H1 (cell line): ENCODE data around the gene NDC1. TPM values are rescaled to one million over a fixed set of nuclear protein-coding genes. Genes with fewer than 3 reads are reported as not detected.

ENCODE experiments used
- CTCF ChIA-PET: fragments of 300-600 bp; sonication (Branson Sonifier 250); formaldehyde crosslinking; loops from one replicate; lab custom pipeline; 2021; ENCODE audit not compliant: partially characterized antibody; lab: Charles Lee
- POLR2A ChIA-PET: fragments of 300-600 bp; sonication (Branson Sonifier 250); formaldehyde crosslinking; loops from one replicate; lab custom pipeline; 2021; ENCODE audit warnings: inconsistent platforms; ENCODE audit not compliant: partially characterized antibody; lab: Charles Lee
- DNase-seq, 2 experiments: peaks; one replicate each; pipeline versions ENCODE4 v3.0.0 to v3.0.0-alpha.2; 2010 to 2022; ENCODE audit warnings: low spot score in 2 of 2, low read depth in 1 of 2, mixed read lengths in 1 of 2
- FAIRE-seq: peaks from 2 replicates; lab custom pipeline; 2011; peaks lifted over from hg19 to GRCh38; lab: Jason Lieb, UNC
- H2AFZ ChIP-seq: 2 replicates; pipeline ENCODE4 v1.8.1; 2012; ENCODE audit warnings: low read length, inconsistent platforms
- H2AK5ac ChIP-seq: 2 replicates; pipeline ENCODE4 v1.6.1; 2013; ENCODE audit warnings: low read depth, low read length
- H2BK120ac ChIP-seq: replicated peaks from 2 replicates; pipeline ENCODE3; 2013; ENCODE audit warnings: low read depth, low read length, inconsistent platforms
- H2BK12ac ChIP-seq: 2 replicates; pipeline ENCODE4 v1.6.1; 2013; ENCODE audit warnings: low read depth, low read length
- H2BK15ac ChIP-seq: 2 replicates; pipeline ENCODE4 v1.6.1; 2013; ENCODE audit warnings: low read length
- H2BK20ac ChIP-seq: 2 replicates; pipeline ENCODE4 v1.6.1; 2013; ENCODE audit warnings: low read length
- H2BK5ac ChIP-seq: 2 replicates; pipeline ENCODE4 v1.6.1; 2013; ENCODE audit warnings: low read depth, low read length
- H3K14ac ChIP-seq: 2 replicates; pipeline ENCODE4 v1.6.1; 2013; ENCODE audit warnings: inconsistent platforms; ENCODE audit not compliant: insufficient read length
- H3K18ac ChIP-seq: 2 replicates; pipeline ENCODE4 v1.6.1; 2013; ENCODE audit warnings: low read length; ENCODE audit errors: extremely low read depth
- H3K23ac ChIP-seq: 2 replicates; pipeline ENCODE4 v1.6.1; 2013; ENCODE audit warnings: inconsistent platforms; ENCODE audit not compliant: insufficient read length
- H3K23me2 ChIP-seq: 2 replicates; pipeline ENCODE4 v1.6.1; 2013; ENCODE audit warnings: low read depth, low read length
- H3K27ac ChIP-seq: 2 replicates; pipeline ENCODE4 v1.6.1; 2011; ENCODE audit warnings: low read depth, low read length, inconsistent platforms
- H3K27me3 ChIP-seq, 4 experiments: replicated peaks in 1 of 4; 1 replicate in 1 of 4; 2 replicates in 3 of 4; pipeline versions ENCODE4 v1.6.1 to v1.8.1; 2011 to 2013; ENCODE audit warnings: low read length in 3 of 4, mild to moderate bottlenecking in 3 of 4, inconsistent platforms in 2 of 4, mixed read lengths in 2 of 4, moderate library complexity in 1 of 4; ENCODE audit not compliant: control insufficient read depth in 3 of 4, insufficient read depth in 3 of 4; ENCODE audit errors: extremely low read depth in 1 of 4
- H3K36me3 ChIP-seq, 4 experiments: 2 replicates each; pipeline versions ENCODE4 v1.6.1 to v1.8.1; 2011 to 2013; ENCODE audit warnings: mild to moderate bottlenecking in 4 of 4, low read length in 3 of 4, moderate library complexity in 2 of 4, control low read depth in 1 of 4, inconsistent platforms in 1 of 4; ENCODE audit not compliant: insufficient read depth in 4 of 4, control insufficient read depth in 2 of 4
- H3K4ac ChIP-seq: replicated peaks from 2 replicates; pipeline ENCODE3; 2013; ENCODE audit warnings: low read length, low read depth, mixed read lengths, inconsistent platforms; ENCODE audit not compliant: insufficient read length
- H3K4me1 ChIP-seq, 4 experiments: replicated peaks in 1 of 4; 1 replicate in 1 of 4; 2 replicates in 3 of 4; pipeline versions ENCODE4 v1.6.1 to v1.8.1; 2011 to 2013; ENCODE audit warnings: low read length in 3 of 4, inconsistent platforms in 2 of 4, mixed read lengths in 1 of 4; ENCODE audit not compliant: insufficient read depth in 4 of 4, control insufficient read depth in 3 of 4
- H3K4me2 ChIP-seq, 2 experiments: 2 replicates each; pipeline versions ENCODE4 v1.6.1 to v1.8.1; 2011 to 2013; ENCODE audit warnings: low read depth in 2 of 2, low read length in 2 of 2, control low read depth in 1 of 2, inconsistent platforms in 1 of 2, mild to moderate bottlenecking in 1 of 2; ENCODE audit not compliant: insufficient read depth in 1 of 2
- H3K4me3 ChIP-seq, 4 experiments: fragments of 200-600, 300-600 bp in 1 of 4; sonication (generic), shearing (Covaris generic), sonication (Bioruptor Twin) in 1 of 4; 2 replicates each; pipeline versions ENCODE4 v1.5.1 to v1.8.1; 2011 to 2016; ENCODE audit warnings: low read length in 4 of 4, low read depth in 3 of 4, control low read depth in 2 of 4, inconsistent platforms in 2 of 4, mild to moderate bottlenecking in 2 of 4, mixed read lengths in 1 of 4, moderate library complexity in 1 of 4; ENCODE audit not compliant: insufficient read depth in 2 of 4; ENCODE audit errors: extremely low read depth in 1 of 4
- H3K56ac ChIP-seq: replicated peaks from 2 replicates; pipeline ENCODE3; 2013; ENCODE audit warnings: low read depth, mild to moderate bottlenecking, mixed read lengths, low read length, inconsistent platforms; ENCODE audit not compliant: insufficient read length
- H3K79me1 ChIP-seq: 2 replicates; pipeline ENCODE4 v1.6.1; 2013; ENCODE audit warnings: low read depth, low read length, control low read depth
- H3K79me2 ChIP-seq, 2 experiments: 2 replicates each; pipeline versions ENCODE4 v1.6.1 to v1.8.1; 2012 to 2013; ENCODE audit warnings: low read length in 2 of 2, mild to moderate bottlenecking in 2 of 2, inconsistent platforms in 1 of 2; ENCODE audit not compliant: insufficient read depth in 2 of 2, control insufficient read depth in 1 of 2
- H3K9ac ChIP-seq, 4 experiments: replicated peaks in 1 of 4; 1 replicate in 1 of 4; 2 replicates in 3 of 4; pipeline versions ENCODE4 v1.6.1 to v1.8.1; 2011 to 2013; ENCODE audit warnings: low read depth in 3 of 4, low read length in 3 of 4, control low read depth in 2 of 4, mild to moderate bottlenecking in 2 of 4, moderate library complexity in 2 of 4, inconsistent platforms in 1 of 4; ENCODE audit errors: extremely low read depth in 1 of 4
- H3K9me3 ChIP-seq, 2 experiments: 2 replicates each; pipeline versions ENCODE4 v1.6.1 to v1.8.1; 2012 to 2013; ENCODE audit warnings: mild to moderate bottlenecking in 2 of 2, moderate library complexity in 2 of 2, control low read depth in 1 of 2, inconsistent platforms in 1 of 2, low read depth in 1 of 2, low read length in 1 of 2, mixed read lengths in 1 of 2; ENCODE audit not compliant: insufficient read depth in 2 of 2
- H4K20me1 ChIP-seq, 2 experiments: replicated peaks in 1 of 2; 2 replicates each; pipeline versions ENCODE3 to v1.8.1; 2011 to 2013; ENCODE audit warnings: inconsistent platforms in 2 of 2, low read length in 2 of 2, mild to moderate bottlenecking in 1 of 2; ENCODE audit not compliant: insufficient read depth in 2 of 2, control insufficient read depth in 1 of 2
- H4K5ac ChIP-seq: 2 replicates; pipeline ENCODE4 v1.6.1; 2013; ENCODE audit warnings: low read length, low read depth, mixed read lengths, inconsistent platforms; ENCODE audit not compliant: insufficient read length
- H4K8ac ChIP-seq: 2 replicates; pipeline ENCODE4 v1.8.0; 2013; ENCODE audit warnings: mild to moderate bottlenecking, moderate library complexity, low read length, inconsistent platforms; ENCODE audit not compliant: insufficient read depth; ENCODE audit errors: extremely low read depth
- H4K91ac ChIP-seq: replicated peaks from 2 replicates; pipeline ENCODE3; 2013; ENCODE audit warnings: low read length, mixed read lengths, inconsistent platforms; ENCODE audit not compliant: insufficient read length
- KDM5A ChIP-seq: fragments of 200-600 bp; IDR thresholded peaks from 2 replicates; pipeline ENCODE4 v1.7.1; 2012; ENCODE audit warnings: mild to moderate bottlenecking, low read length, inconsistent platforms, mixed read lengths
- WGBS, 2 experiments: shearing (Covaris generic) in 1 of 2; methylation state at CpG; one replicate each; pipeline versions ENCODE4 v1.1.6 to v1.1.7; 2013 to 2015; ENCODE audit warnings: low lambda C conversion rate in 2 of 2, mixed read lengths in 2 of 2, inconsistent platforms in 1 of 2, low coverage in 1 of 2, missing lambda C conversion rate in 1 of 2; ENCODE audit not compliant: insufficient replicate concordance in 2 of 2, insufficient coverage in 1 of 2, insufficient read length in 1 of 2; ENCODE audit errors: extremely low coverage in 1 of 2, missing lambda C conversion rate in 1 of 2; 5-methylcytosine and 5-hydroxymethylcytosine counted together
- polyA plus RNA-seq, 7 experiments: library from polyadenylated mRNA; depleted of rRNA in 3 of 7; stranded (reverse) in 5 of 7; unstranded in 2 of 7; fragments of >200 nt in 5 of 7; fragments of 200-250 nt in 2 of 7; gene quantifications; 1 replicate in 5 of 7; 2 replicates in 1 of 7; 4 replicates in 1 of 7; pipeline versions ENCODE4 v1.2.1 to v1.2.3, GENCODE V29; 2011 to 2013; ENCODE audit warnings: missing spikeins in 2 of 7, mixed read lengths in 2 of 7
- total RNA-seq: library from RNA; stranded (reverse); fragmentation: NEBNext Ultra II Directional; extraction: Animal tissue kit (Norgen Biotek cat#: 25700); gene quantifications from 2 replicates; pipeline ENCODE4 v1.2.1, GENCODE V29; 2021

NDC1 gene
- total and polyA plus RNA-seq, 2 of the 8 experiments (the other 6 are each of a cell fraction or from before 2014, with no cell fraction given): 62.9 to 66.1 TPM

- Histone ChIP-seq H2AK5ac (no peak overlapping the region), H3K4me3 (no peak overlapping the region), H2BK5ac (no peak overlapping the region), H3K79me2 (no peaks in the 10 kb centered on the region), H3K23me2 (no peaks in the 10 kb centered on the region), H3K18ac (no peak overlapping the region), H3K4ac (no peak overlapping the region), H3K14ac (no peak overlapping the region), H2BK12ac (no peak overlapping the region), H4K91ac (no peak overlapping the region), H2BK15ac (no peak overlapping the region), H2AFZ (no peak overlapping the region), H3K79me1 (no peaks in the 10 kb centered on the region), H3K23ac (no peak overlapping the region), H3K4me2 (no peak overlapping the region), H3K9me3 (no peaks in the 10 kb centered on the region), H3K27ac (no peak overlapping the region), H4K20me1 (no peaks in the 10 kb centered on the region), H3K27me3 (no peaks in the 10 kb centered on the region), H2BK120ac (no peak overlapping the region), H4K5ac (no peak overlapping the region), H3K56ac (no peak overlapping the region), H4K8ac (no peak overlapping the region), H2BK20ac (no peak overlapping the region), H3K36me3 (peaks cover 7 to 42% (median 27%) of the 10 kb centered on the region in 4 experiments; a peak in 7 of 8 replicates), H3K9ac (no peak overlapping the region), H3K4me1 (no peaks in the 10 kb centered on the region)
- ChIA-PET CTCF (no interaction called here), POLR2A (no interaction called here)
- DNase-seq (no peak), FAIRE-seq (no peak)
- WGBS, 2 experiments: 95% methylated on average over 1 of the region's 1 CpG; no CpG with 5 or more reads in 1 of the 2 experiments
- no peak for TF ChIP-seq KDM5A
These were observed 55.0 kb downstream of the NDC1 start for GRCh38 chr1:53783056-53783455.
